GM23338 (cell line): ENCODE measurements around the gene IGDCC3. TPM values are rescaled to one million over a fixed set of nuclear protein-coding genes. Genes with fewer than 3 reads are reported as not detected.

Experiments used
- ATAC-seq: fragments of 200-7000 bp; cut with Tn5 transposase; 3 replicates; pipeline ENCODE4 v1.9.1; 2020
- DNase-seq: peaks from one replicate; pipeline ENCODE4 v3.0.0-alpha.2; 2015; ENCODE audit warnings: low spot score
- H2AFZ ChIP-seq: fragments of 200-600 bp; sonication (generic); 2 replicates; pipeline ENCODE4 v1.8.0; 2016; ENCODE audit warnings: antibody characterized with exemption, mild to moderate bottlenecking, moderate library complexity
- H3F3A ChIP-seq: fragments of 200-600 bp; sonication (generic); replicated peaks from 2 replicates; pipeline ENCODE4 v1.8.0; 2017; ENCODE audit warnings: antibody characterized with exemption, mixed run types, low read depth
- H3K27ac ChIP-seq: fragments of 200-600 bp; sonication (generic); 2 replicates; pipeline ENCODE4 v1.6.1; 2016; ENCODE audit warnings: low read depth
- H3K27me3 ChIP-seq: fragments of 200-600 bp; sonication (generic); 2 replicates; pipeline ENCODE4 v1.8.0; 2016; ENCODE audit warnings: mild to moderate bottlenecking, mixed run types, moderate library complexity; ENCODE audit not compliant: insufficient read depth
- H3K36me3 ChIP-seq: fragments of 200-600 bp; sonication (generic); 2 replicates; pipeline ENCODE4 v1.8.0; 2016; ENCODE audit warnings: mild to moderate bottlenecking; ENCODE audit not compliant: insufficient read depth
- H3K4me1 ChIP-seq: fragments of 200-600 bp; sonication (generic); 2 replicates; pipeline ENCODE4 v1.8.0; 2016; ENCODE audit warnings: mild to moderate bottlenecking, moderate library complexity; ENCODE audit not compliant: insufficient read depth
- H3K4me2 ChIP-seq: fragments of 200-600 bp; sonication (generic); 2 replicates; pipeline ENCODE4 v1.7.1; 2017; ENCODE audit warnings: mixed run types
- H3K4me3 ChIP-seq: fragments of 200-600 bp; sonication (generic); 2 replicates; pipeline ENCODE4 v1.6.1; 2016; ENCODE audit warnings: mixed run types
- H3K79me2 ChIP-seq: fragments of 200-600 bp; sonication (generic); replicated peaks from 2 replicates; pipeline ENCODE4 v1.8.0; 2017; ENCODE audit warnings: mild to moderate bottlenecking; ENCODE audit not compliant: insufficient read depth
- H3K9me2 ChIP-seq: fragments of 200-600 bp; sonication (generic); 2 replicates; pipeline ENCODE4 v1.8.0; 2017; ENCODE audit not compliant: insufficient read depth
- H4K20me1 ChIP-seq: fragments of 200-600 bp; sonication (generic); replicated peaks from 2 replicates; pipeline ENCODE4 v1.8.0; 2017; ENCODE audit warnings: mild to moderate bottlenecking; ENCODE audit not compliant: insufficient read depth
- H3K27ac Mint-ChIP-seq: 2 replicates; pipeline ENCODE4 v1.8.0; 2020; ENCODE audit warnings: inconsistent platforms, mild to moderate bottlenecking, moderate library complexity, mixed read lengths
- H3K27me3 Mint-ChIP-seq: 3 replicates; pipeline ENCODE4 v1.8.0; 2022; ENCODE audit warnings: low read depth, mild to moderate bottlenecking, moderate library complexity, mixed read lengths, inconsistent platforms; ENCODE audit not compliant: insufficient read depth, poor library complexity
- H3K36me3 Mint-ChIP-seq: 3 replicates; pipeline ENCODE4 v1.8.0; 2021; ENCODE audit warnings: low read depth, mild to moderate bottlenecking, inconsistent platforms, moderate library complexity, mixed read lengths
- H3K4me1 Mint-ChIP-seq: 3 replicates; pipeline ENCODE4 v1.8.0; 2020; ENCODE audit warnings: mild to moderate bottlenecking, inconsistent platforms, mixed read lengths
- H3K4me3 Mint-ChIP-seq: 3 replicates; pipeline ENCODE4 v1.8.0; 2021; ENCODE audit warnings: moderate library complexity, mild to moderate bottlenecking, inconsistent platforms, mixed read lengths
- H3K9me3 Mint-ChIP-seq: 3 replicates; pipeline ENCODE4 v1.8.0; 2020; ENCODE audit warnings: moderate library complexity, mild to moderate bottlenecking, inconsistent platforms, mixed read lengths
- CREB1 ChIP-seq: fragments of 250-450 bp; sonication (Bioruptor Pico); IDR thresholded peaks from 2 replicates; pipeline ENCODE4 v1.5.0; 2020; ENCODE audit warnings: low read depth, mild to moderate bottlenecking, moderate library complexity
- EZH2 ChIP-seq: fragments of 200-600 bp; sonication (generic); IDR thresholded peaks from one replicate; pipeline ENCODE4 v1.8.0; 2017; ENCODE audit warnings: antibody characterized with exemption, mild to moderate bottlenecking, low read depth; ENCODE audit not compliant: unreplicated experiment
- EZH2phosphoT487 ChIP-seq: fragments of 200-600 bp; sonication (generic); IDR thresholded peaks from one replicate; pipeline ENCODE4 v1.8.1; 2018; ENCODE audit warnings: antibody characterized with exemption; ENCODE audit not compliant: unreplicated experiment
- JUNB ChIP-seq: IDR thresholded peaks from one replicate; pipeline ENCODE4 v1.6.1; 2016; ENCODE audit warnings: antibody characterized with exemption; ENCODE audit not compliant: unreplicated experiment
- NANOG ChIP-seq: IDR thresholded peaks from 2 replicates; pipeline ENCODE4 v1.6.1; 2016; ENCODE audit warnings: antibody characterized with exemption, borderline replicate concordance
- POLR2AphosphoS5 ChIP-seq: IDR thresholded peaks from 2 replicates; pipeline ENCODE4 v1.6.1; 2016; ENCODE audit warnings: antibody characterized with exemption, low read depth
- STAT1 ChIP-seq: IDR thresholded peaks from one replicate; pipeline ENCODE4 v1.6.1; 2016; ENCODE audit warnings: antibody characterized with exemption; ENCODE audit not compliant: unreplicated experiment
- ZNF114 ChIP-seq: fragments of 250-450 bp; sonication (Bioruptor Pico); IDR thresholded peaks from 2 replicates; pipeline ENCODE4 v1.5.0; 2020; ENCODE audit warnings: mild to moderate bottlenecking, moderate library complexity
- ZNF331 ChIP-seq: fragments of 250-450 bp; sonication (Bioruptor Pico); IDR thresholded peaks from 2 replicates; pipeline ENCODE4 v1.5.0; 2020; ENCODE audit warnings: low read depth, mild to moderate bottlenecking, moderate library complexity
- polyA plus RNA-seq: library from polyadenylated mRNA; unstranded; fragments of >200 nt; fragmentation: Nextera tagmentation; extraction: Ambion mirVana; gene quantifications from 2 replicates; pipeline ENCODE4 v1.2.1, GENCODE V29; 2016
- total RNA-seq: library from RNA; depleted of rRNA; stranded (reverse); fragments of >200 nt; shearing (Covaris generic); gene quantifications from 2 replicates; pipeline ENCODE4 v1.2.3, GENCODE V29; 2014
- TF ChIP-seq, protein P1 (sequence below): IDR thresholded peaks from 2 replicates; pipeline ENCODE4 v1.6.1; 2016; ENCODE audit warnings: antibody characterized with exemption
- TF ChIP-seq, protein P2 (sequence below): IDR thresholded peaks from one replicate; pipeline ENCODE4 v1.6.1; 2018; ENCODE audit warnings: antibody characterized with exemption; ENCODE audit not compliant: unreplicated experiment
- TF ChIP-seq, protein P3 (sequence below), 2 experiments: fragments of 200-600 bp in 1 of 2; sonication (generic) in 1 of 2; conservative IDR thresholded peaks; 2 replicates each; pipeline versions ENCODE4 v1.5.1 to v1.6.1; 2016 to 2017; ENCODE audit warnings: antibody characterized with exemption in 2 of 2, low read depth in 2 of 2, mild to moderate bottlenecking in 2 of 2, moderate library complexity in 1 of 2
- TF ChIP-seq, protein P4 (sequence below): fragments of 250-450 bp; sonication (Bioruptor Pico); IDR thresholded peaks from 2 replicates; pipeline ENCODE4 v1.5.0; 2020; ENCODE audit warnings: mild to moderate bottlenecking, moderate library complexity

The IGDCC3 gene
- total and polyA plus RNA-seq, 2 experiments from 2014 or later: 15.3 to 30.7 TPM

DNA sequence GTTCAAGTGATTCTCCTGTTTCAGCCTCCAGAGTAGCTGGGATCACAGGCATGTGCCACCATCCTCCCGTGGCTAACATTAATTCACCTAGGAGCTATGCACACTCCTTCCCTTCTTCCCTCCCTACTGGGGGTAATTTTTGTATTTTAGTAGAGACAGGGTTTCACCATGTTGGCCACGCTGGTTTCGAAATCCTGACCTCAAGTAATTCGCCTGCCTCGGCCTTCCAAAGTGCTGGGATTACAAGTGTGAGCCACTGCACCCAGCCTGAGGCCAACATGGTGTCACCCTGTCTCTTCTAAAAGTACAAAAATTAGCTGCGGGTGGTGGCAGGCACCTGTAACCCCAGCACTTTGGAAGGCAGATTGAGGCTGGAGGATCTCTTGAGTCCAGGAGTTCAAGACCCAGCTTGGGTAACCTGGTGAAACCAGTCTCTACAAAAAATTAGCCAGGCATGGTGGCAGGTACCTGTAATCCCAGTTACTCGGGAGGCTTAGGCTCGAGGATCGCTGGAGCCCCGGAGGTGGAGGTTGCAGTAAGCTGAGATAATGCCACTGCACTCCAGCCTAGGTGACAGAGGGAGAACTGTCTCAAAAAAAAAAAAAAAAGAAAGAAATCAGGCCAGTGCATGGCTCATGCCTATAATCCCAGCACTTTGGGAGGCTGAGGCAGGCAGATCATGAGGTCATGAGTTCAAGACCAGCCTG is 67.2 kb downstream of the IGDCC3 start:
- H3K27ac ChIP-seq: no peak overlapping the region
- no peak for ATAC-seq

More for the DNA sequence above, 67.2 kb downstream of the IGDCC3 start:
- Histone ChIP-seq H3K79me2 (no peaks in the 10 kb centered on the region), H3K4me2 (no peak overlapping the region), H3K27me3 (no peaks in the 10 kb centered on the region), H2AFZ (no peak overlapping the region), H4K20me1 (no peaks in the 10 kb centered on the region), H3K36me3 (no peaks in the 10 kb centered on the region), H3K9me2 (no peaks in the 10 kb centered on the region), H3K4me3 (no peak overlapping the region), H3K4me1 (peaks cover 13% of the 10 kb centered on the region), H3F3A (no peaks in the 10 kb centered on the region)
- TF ChIP-seq ZNF114 (no peak), POLR2AphosphoS5 (no peak), EZH2 (no peak), JUNB (no peak), EZH2phosphoT487 (no peak), ZNF331 (CRISPR knock-in tag) (no peak), NANOG (no peak), CREB1 (CRISPR knock-in tag) (no peak), STAT1 (no peak)
- TF ChIP-seq, protein P1, sequence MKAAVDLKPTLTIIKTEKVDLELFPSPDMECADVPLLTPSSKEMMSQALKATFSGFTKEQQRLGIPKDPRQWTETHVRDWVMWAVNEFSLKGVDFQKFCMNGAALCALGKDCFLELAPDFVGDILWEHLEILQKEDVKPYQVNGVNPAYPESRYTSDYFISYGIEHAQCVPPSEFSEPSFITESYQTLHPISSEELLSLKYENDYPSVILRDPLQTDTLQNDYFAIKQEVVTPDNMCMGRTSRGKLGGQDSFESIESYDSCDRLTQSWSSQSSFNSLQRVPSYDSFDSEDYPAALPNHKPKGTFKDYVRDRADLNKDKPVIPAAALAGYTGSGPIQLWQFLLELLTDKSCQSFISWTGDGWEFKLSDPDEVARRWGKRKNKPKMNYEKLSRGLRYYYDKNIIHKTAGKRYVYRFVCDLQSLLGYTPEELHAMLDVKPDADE: no peak
- TF ChIP-seq, protein P2, sequence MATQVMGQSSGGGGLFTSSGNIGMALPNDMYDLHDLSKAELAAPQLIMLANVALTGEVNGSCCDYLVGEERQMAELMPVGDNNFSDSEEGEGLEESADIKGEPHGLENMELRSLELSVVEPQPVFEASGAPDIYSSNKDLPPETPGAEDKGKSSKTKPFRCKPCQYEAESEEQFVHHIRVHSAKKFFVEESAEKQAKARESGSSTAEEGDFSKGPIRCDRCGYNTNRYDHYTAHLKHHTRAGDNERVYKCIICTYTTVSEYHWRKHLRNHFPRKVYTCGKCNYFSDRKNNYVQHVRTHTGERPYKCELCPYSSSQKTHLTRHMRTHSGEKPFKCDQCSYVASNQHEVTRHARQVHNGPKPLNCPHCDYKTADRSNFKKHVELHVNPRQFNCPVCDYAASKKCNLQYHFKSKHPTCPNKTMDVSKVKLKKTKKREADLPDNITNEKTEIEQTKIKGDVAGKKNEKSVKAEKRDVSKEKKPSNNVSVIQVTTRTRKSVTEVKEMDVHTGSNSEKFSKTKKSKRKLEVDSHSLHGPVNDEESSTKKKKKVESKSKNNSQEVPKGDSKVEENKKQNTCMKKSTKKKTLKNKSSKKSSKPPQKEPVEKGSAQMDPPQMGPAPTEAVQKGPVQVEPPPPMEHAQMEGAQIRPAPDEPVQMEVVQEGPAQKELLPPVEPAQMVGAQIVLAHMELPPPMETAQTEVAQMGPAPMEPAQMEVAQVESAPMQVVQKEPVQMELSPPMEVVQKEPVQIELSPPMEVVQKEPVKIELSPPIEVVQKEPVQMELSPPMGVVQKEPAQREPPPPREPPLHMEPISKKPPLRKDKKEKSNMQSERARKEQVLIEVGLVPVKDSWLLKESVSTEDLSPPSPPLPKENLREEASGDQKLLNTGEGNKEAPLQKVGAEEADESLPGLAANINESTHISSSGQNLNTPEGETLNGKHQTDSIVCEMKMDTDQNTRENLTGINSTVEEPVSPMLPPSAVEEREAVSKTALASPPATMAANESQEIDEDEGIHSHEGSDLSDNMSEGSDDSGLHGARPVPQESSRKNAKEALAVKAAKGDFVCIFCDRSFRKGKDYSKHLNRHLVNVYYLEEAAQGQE: no peak
- TF ChIP-seq, protein P3, sequence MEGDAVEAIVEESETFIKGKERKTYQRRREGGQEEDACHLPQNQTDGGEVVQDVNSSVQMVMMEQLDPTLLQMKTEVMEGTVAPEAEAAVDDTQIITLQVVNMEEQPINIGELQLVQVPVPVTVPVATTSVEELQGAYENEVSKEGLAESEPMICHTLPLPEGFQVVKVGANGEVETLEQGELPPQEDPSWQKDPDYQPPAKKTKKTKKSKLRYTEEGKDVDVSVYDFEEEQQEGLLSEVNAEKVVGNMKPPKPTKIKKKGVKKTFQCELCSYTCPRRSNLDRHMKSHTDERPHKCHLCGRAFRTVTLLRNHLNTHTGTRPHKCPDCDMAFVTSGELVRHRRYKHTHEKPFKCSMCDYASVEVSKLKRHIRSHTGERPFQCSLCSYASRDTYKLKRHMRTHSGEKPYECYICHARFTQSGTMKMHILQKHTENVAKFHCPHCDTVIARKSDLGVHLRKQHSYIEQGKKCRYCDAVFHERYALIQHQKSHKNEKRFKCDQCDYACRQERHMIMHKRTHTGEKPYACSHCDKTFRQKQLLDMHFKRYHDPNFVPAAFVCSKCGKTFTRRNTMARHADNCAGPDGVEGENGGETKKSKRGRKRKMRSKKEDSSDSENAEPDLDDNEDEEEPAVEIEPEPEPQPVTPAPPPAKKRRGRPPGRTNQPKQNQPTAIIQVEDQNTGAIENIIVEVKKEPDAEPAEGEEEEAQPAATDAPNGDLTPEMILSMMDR (conservative IDR thresholded peaks at IDR 0.05; ENCODE audit: low read depth in 2 of 2): no peak
- TF ChIP-seq, protein P4, sequence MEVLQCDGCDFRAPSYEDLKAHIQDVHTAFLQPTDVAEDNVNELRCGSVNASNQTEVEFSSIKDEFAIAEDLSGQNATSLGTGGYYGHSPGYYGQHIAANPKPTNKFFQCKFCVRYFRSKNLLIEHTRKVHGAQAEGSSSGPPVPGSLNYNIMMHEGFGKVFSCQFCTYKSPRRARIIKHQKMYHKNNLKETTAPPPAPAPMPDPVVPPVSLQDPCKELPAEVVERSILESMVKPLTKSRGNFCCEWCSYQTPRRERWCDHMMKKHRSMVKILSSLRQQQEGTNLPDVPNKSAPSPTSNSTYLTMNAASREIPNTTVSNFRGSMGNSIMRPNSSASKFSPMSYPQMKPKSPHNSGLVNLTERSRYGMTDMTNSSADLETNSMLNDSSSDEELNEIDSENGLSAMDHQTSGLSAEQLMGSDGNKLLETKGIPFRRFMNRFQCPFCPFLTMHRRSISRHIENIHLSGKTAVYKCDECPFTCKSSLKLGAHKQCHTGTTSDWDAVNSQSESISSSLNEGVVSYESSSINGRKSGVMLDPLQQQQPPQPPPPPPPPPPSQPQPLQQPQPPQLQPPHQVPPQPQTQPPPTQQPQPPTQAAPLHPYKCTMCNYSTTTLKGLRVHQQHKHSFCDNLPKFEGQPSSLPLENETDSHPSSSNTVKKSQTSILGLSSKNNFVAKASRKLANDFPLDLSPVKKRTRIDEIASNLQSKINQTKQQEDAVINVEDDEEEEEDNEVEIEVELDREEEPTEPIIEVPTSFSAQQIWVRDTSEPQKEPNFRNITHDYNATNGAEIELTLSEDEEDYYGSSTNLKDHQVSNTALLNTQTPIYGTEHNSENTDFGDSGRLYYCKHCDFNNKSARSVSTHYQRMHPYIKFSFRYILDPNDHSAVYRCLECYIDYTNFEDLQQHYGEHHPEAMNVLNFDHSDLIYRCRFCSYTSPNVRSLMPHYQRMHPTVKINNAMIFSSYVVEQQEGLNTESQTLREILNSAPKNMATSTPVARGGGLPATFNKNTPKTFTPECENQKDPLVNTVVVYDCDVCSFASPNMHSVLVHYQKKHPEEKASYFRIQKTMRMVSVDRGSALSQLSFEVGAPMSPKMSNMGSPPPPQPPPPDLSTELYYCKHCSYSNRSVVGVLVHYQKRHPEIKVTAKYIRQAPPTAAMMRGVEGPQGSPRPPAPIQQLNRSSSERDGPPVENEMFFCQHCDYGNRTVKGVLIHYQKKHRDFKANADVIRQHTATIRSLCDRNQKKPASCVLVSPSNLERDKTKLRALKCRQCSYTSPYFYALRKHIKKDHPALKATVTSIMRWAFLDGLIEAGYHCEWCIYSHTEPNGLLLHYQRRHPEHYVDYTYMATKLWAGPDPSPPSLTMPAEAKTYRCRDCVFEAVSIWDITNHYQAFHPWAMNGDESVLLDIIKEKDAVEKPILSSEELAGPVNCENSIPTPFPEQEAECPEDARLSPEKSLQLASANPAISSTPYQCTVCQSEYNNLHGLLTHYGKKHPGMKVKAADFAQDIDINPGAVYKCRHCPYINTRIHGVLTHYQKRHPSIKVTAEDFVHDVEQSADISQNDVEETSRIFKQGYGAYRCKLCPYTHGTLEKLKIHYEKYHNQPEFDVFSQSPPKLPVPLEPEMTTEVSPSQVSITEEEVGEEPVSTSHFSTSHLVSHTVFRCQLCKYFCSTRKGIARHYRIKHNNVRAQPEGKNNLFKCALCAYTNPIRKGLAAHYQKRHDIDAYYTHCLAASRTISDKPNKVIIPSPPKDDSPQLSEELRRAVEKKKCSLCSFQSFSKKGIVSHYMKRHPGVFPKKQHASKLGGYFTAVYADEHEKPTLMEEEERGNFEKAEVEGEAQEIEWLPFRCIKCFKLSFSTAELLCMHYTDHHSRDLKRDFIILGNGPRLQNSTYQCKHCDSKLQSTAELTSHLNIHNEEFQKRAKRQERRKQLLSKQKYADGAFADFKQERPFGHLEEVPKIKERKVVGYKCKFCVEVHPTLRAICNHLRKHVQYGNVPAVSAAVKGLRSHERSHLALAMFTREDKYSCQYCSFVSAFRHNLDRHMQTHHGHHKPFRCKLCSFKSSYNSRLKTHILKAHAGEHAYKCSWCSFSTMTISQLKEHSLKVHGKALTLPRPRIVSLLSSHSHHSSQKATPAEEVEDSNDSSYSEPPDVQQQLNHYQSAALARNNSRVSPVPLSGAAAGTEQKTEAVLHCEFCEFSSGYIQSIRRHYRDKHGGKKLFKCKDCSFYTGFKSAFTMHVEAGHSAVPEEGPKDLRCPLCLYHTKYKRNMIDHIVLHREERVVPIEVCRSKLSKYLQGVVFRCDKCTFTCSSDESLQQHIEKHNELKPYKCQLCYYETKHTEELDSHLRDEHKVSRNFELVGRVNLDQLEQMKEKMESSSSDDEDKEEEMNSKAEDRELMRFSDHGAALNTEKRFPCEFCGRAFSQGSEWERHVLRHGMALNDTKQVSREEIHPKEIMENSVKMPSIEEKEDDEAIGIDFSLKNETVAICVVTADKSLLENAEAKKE (CRISPR knock-in tag): no peak
- Mint-ChIP-seq H3K27me3 (peaks cover 11% of the 10 kb centered on the region), H3K4me3 (no peak overlapping the region), H3K9me3 (no peaks in the 10 kb centered on the region), H3K27ac (no peak overlapping the region), H3K36me3 (no peaks in the 10 kb centered on the region), H3K4me1 (peaks cover 19% of the 10 kb centered on the region)
- DNase-seq: no peak
